Large intestine (tissue), 3 donors: ENCODE data around the gene SHANK2. TPM values are rescaled to one million over a fixed set of nuclear protein-coding genes. Genes with fewer than 3 reads are reported as not detected.

Experiments
- DNase-seq, 2 donors: peaks; one replicate each; pipeline versions ENCODE4 v3.0.0 to v3.0.0-alpha.2; 2013
- H3K27ac ChIP-seq: one replicate; pipeline ENCODE4 v1.5.1; 2013; ENCODE audit warnings: low read length
- H3K27me3 ChIP-seq: 2 replicates; pipeline ENCODE4 v1.6.1; 2013; ENCODE audit warnings: low read length; ENCODE audit not compliant: control insufficient read depth, insufficient read depth
- H3K36me3 ChIP-seq: 2 replicates; pipeline ENCODE4 v1.6.1; 2013; ENCODE audit warnings: low read length; ENCODE audit not compliant: control insufficient read depth, insufficient read depth
- H3K4me1 ChIP-seq: one replicate; pipeline ENCODE4 v1.6.1; 2013; ENCODE audit warnings: low read length; ENCODE audit not compliant: control insufficient read depth, insufficient read depth
- H3K4me3 ChIP-seq: one replicate; pipeline ENCODE4 v1.5.1; 2013; ENCODE audit warnings: low read length
- H3K9me3 ChIP-seq: one replicate; pipeline ENCODE4 v1.6.1; 2013; ENCODE audit warnings: mild to moderate bottlenecking, low read depth, low read length, moderate library complexity; ENCODE audit not compliant: control insufficient read depth
- WGBS: methylation state at CpG from one replicate; pipeline ENCODE4 v1.1.5; 2013; ENCODE audit warnings: low lambda C conversion rate; ENCODE audit not compliant: insufficient coverage; 5-methylcytosine and 5-hydroxymethylcytosine counted together
- polyA plus RNA-seq: library from polyadenylated mRNA; unstranded; fragments of 120-200 nt; gene quantifications from one replicate; pipeline ENCODE4 v1.2.1, GENCODE V29; 2013

The SHANK2 gene
- polyA plus RNA-seq, 1 donor: 16.5 TPM

GRCh38 chr11:71222318-71223080 lies 29.9 kb downstream of the SHANK2 start:
- Histone ChIP-seq H3K4me3 (no peak overlapping the region), H3K36me3 (peaks cover 16% of the 10 kb centered on the region), H3K4me1 (no peaks in the 10 kb centered on the region), H3K27me3 (no peaks in the 10 kb centered on the region), H3K27ac (no peak overlapping the region), H3K9me3 (peaks cover 14% of the 10 kb centered on the region)
- peak; percentile 26 to 31 for DNase-seq
- WGBS: no CpG with 5 or more reads among the region's 22 CpGs

- H3K4me3 ChIP-seq: no peak overlapping the region
- no peak for DNase-seq
- H3K4me1 ChIP-seq: no peaks in the 10 kb centered on the region
- no peaks in the 10 kb centered on the region for H3K27me3 ChIP-seq
- peaks cover 16% of the 10 kb centered on the region for H3K36me3 ChIP-seq
- WGBS: no CpG with 5 or more reads among the region's 10 CpGs
- no peak overlapping the region for H3K27ac ChIP-seq
- H3K9me3 ChIP-seq: peaks cover 9% of the 10 kb centered on the region
Measured at GRCh38 chr11:71221821-71222220, 30.6 kb downstream of the SHANK2 start.

- no peak for DNase-seq
- Histone ChIP-seq H3K4me3 (no peak overlapping the region), H3K9me3 (peaks cover 3% of the 10 kb centered on the region), H3K27me3 (no peaks in the 10 kb centered on the region), H3K27ac (no peak overlapping the region), H3K36me3 (peaks cover 16% of the 10 kb centered on the region), H3K4me1 (no peaks in the 10 kb centered on the region)
- no CpG with 5 or more reads among the region's 4 CpGs for WGBS
Measured at GRCh38 chr11:71221201-71221600, 31.2 kb downstream of the SHANK2 start.

- Histone ChIP-seq H3K4me3 (no peak overlapping the region), H3K27ac (no peak overlapping the region), H3K36me3 (peaks cover 9% of the 10 kb centered on the region), H3K4me1 (peaks cover under 1% of the 10 kb centered on the region), H3K9me3 (no peaks in the 10 kb centered on the region), H3K27me3 (no peaks in the 10 kb centered on the region)
- WGBS: 100% methylated on average over 1 of the region's 10 CpGs
- no peak for DNase-seq
Measured at GRCh38 chr11:71218789-71219499, 33.4 kb downstream of the SHANK2 start.

- Histone ChIP-seq H3K4me1 (peaks cover 13% of the 10 kb centered on the region), H3K27me3 (no peaks in the 10 kb centered on the region), H3K9me3 (no peaks in the 10 kb centered on the region), H3K36me3 (peaks cover 2% of the 10 kb centered on the region), H3K27ac (no peak overlapping the region), H3K4me3 (no peak overlapping the region)
- no peak for DNase-seq
- WGBS: no CpG with 5 or more reads among the region's 12 CpGs
Measured at GRCh38 chr11:71215425-71215965, 36.9 kb downstream of the SHANK2 start.

GRCh38 chr11:71214553-71215424 lies 37.6 kb downstream of the SHANK2 start:
- whole genome bisulfite sequencing: no CpG with 5 or more reads among the region's 23 CpGs
- H3K27ac ChIP-seq: no peak overlapping the region

GRCh38 chr11:71213696-71214552 lies 38.5 kb downstream of the SHANK2 start:
- WGBS: no CpG with 5 or more reads among the region's 19 CpGs
- H3K27me3 ChIP-seq: no peaks in the 10 kb centered on the region
- no peak overlapping the region for H3K4me3 ChIP-seq
- peaks cover 13% of the 10 kb centered on the region for H3K4me1 ChIP-seq
- H3K9me3 ChIP-seq: no peaks in the 10 kb centered on the region
- peaks cover 2% of the 10 kb centered on the region for H3K36me3 ChIP-seq
- peak in 1 of 2 donors; percentile 8 for DNase-seq
- H3K27ac ChIP-seq: no peak overlapping the region

More at GRCh38 chr11:71214553-71215424, 37.6 kb downstream of the SHANK2 start:
- Histone ChIP-seq H3K4me3 (no peak overlapping the region), H3K9me3 (no peaks in the 10 kb centered on the region), H3K36me3 (peaks cover 2% of the 10 kb centered on the region), H3K4me1 (peaks cover 13% of the 10 kb centered on the region), H3K27me3 (no peaks in the 10 kb centered on the region)
- DNase-seq: no peak

- DNase-seq: peak in 1 of 2 donors; percentile 39
Measured at GRCh38 chr11:71212871-71213559, 39.4 kb downstream of the SHANK2 start.

GRCh38 chr11:71211631-71212030 lies 40.7 kb downstream of the SHANK2 start:
- Histone ChIP-seq H3K4me3 (no peak overlapping the region), H3K27me3 (no peaks in the 10 kb centered on the region), H3K36me3 (peaks cover 2% of the 10 kb centered on the region), H3K4me1 (peaks cover 13% of the 10 kb centered on the region), H3K27ac (no peak overlapping the region), H3K9me3 (no peaks in the 10 kb centered on the region)
- no peak for DNase-seq
- no CpG with 5 or more reads among the region's 2 CpGs for WGBS

More at GRCh38 chr11:71212871-71213559, 39.4 kb downstream of the SHANK2 start:
- no peak overlapping the region for H3K4me3 ChIP-seq
- H3K9me3 ChIP-seq: no peaks in the 10 kb centered on the region
- 67% methylated on average over 1 of the region's 10 CpGs for WGBS
- no peak overlapping the region for H3K27ac ChIP-seq
- H3K4me1 ChIP-seq: peaks cover 13% of the 10 kb centered on the region
- no peaks in the 10 kb centered on the region for H3K27me3 ChIP-seq
- peaks cover 2% of the 10 kb centered on the region for H3K36me3 ChIP-seq
